ENCODE measurements around the gene IL17RD.

DNA sequence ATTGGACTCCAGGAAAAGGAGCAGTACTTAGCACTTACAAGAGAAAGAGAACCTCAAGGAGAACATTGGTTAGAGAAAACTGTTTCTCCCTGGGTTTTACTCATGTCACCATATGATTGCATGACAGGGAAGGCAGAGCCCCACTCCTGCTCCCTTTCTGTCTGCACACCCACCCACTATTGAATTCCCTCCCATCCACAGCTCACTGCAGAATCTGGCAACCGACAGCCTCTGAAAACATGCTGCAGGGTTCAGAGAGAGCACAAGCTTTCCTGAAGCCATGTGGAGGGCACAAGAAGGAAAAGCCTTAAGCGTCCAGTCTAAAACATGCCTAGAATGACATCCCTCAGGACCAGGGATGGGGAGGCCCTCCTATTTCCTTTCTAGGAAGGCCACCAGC lies 3.0 kb upstream of the IL17RD start:
- TF ChIP-seq, protein P1, sequence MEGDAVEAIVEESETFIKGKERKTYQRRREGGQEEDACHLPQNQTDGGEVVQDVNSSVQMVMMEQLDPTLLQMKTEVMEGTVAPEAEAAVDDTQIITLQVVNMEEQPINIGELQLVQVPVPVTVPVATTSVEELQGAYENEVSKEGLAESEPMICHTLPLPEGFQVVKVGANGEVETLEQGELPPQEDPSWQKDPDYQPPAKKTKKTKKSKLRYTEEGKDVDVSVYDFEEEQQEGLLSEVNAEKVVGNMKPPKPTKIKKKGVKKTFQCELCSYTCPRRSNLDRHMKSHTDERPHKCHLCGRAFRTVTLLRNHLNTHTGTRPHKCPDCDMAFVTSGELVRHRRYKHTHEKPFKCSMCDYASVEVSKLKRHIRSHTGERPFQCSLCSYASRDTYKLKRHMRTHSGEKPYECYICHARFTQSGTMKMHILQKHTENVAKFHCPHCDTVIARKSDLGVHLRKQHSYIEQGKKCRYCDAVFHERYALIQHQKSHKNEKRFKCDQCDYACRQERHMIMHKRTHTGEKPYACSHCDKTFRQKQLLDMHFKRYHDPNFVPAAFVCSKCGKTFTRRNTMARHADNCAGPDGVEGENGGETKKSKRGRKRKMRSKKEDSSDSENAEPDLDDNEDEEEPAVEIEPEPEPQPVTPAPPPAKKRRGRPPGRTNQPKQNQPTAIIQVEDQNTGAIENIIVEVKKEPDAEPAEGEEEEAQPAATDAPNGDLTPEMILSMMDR (IDR thresholded peaks at IDR 0.05 in 4 of 5, conservative IDR thresholded peaks at IDR 0.05 in 1 of 5) = no peak
- TF ChIP-seq POLR2A (IDR thresholded peaks at IDR 0.05) = no peak

Data from gastrocnemius medialis (tissue), 4 donors.